H1 (cell line): ENCODE measurements around the gene NDUFA8. TPM values are rescaled to one million over a fixed set of nuclear protein-coding genes. Genes with fewer than 3 reads are reported as not detected.

Experiments used
- CTCF ChIA-PET: fragments of 300-600 bp; sonication (Branson Sonifier 250); formaldehyde crosslinking; loops from one replicate; lab custom pipeline; 2021; ENCODE audit not compliant: partially characterized antibody; lab: Charles Lee
- POLR2A ChIA-PET: fragments of 300-600 bp; sonication (Branson Sonifier 250); formaldehyde crosslinking; loops from one replicate; lab custom pipeline; 2021; ENCODE audit warnings: inconsistent platforms; ENCODE audit not compliant: partially characterized antibody; lab: Charles Lee
- DNase-seq, 2 experiments: peaks; one replicate each; pipeline versions ENCODE4 v3.0.0 to v3.0.0-alpha.2; 2010 to 2022; ENCODE audit warnings: low spot score in 2 of 2, low read depth in 1 of 2, mixed read lengths in 1 of 2
- FAIRE-seq: peaks from 2 replicates; lab custom pipeline; 2011; peaks lifted over from hg19 to GRCh38; lab: Jason Lieb, UNC
- H2AFZ ChIP-seq: 2 replicates; pipeline ENCODE4 v1.8.1; 2012; ENCODE audit warnings: low read length, inconsistent platforms
- H2AK5ac ChIP-seq: 2 replicates; pipeline ENCODE4 v1.6.1; 2013; ENCODE audit warnings: low read depth, low read length
- H2BK120ac ChIP-seq: replicated peaks from 2 replicates; pipeline ENCODE3; 2013; ENCODE audit warnings: low read depth, low read length, inconsistent platforms
- H2BK12ac ChIP-seq: 2 replicates; pipeline ENCODE4 v1.6.1; 2013; ENCODE audit warnings: low read depth, low read length
- H2BK15ac ChIP-seq: 2 replicates; pipeline ENCODE4 v1.6.1; 2013; ENCODE audit warnings: low read length
- H2BK20ac ChIP-seq: 2 replicates; pipeline ENCODE4 v1.6.1; 2013; ENCODE audit warnings: low read length
- H2BK5ac ChIP-seq: 2 replicates; pipeline ENCODE4 v1.6.1; 2013; ENCODE audit warnings: low read depth, low read length
- H3K14ac ChIP-seq: 2 replicates; pipeline ENCODE4 v1.6.1; 2013; ENCODE audit warnings: inconsistent platforms; ENCODE audit not compliant: insufficient read length
- H3K18ac ChIP-seq: 2 replicates; pipeline ENCODE4 v1.6.1; 2013; ENCODE audit warnings: low read length; ENCODE audit errors: extremely low read depth
- H3K23ac ChIP-seq: 2 replicates; pipeline ENCODE4 v1.6.1; 2013; ENCODE audit warnings: inconsistent platforms; ENCODE audit not compliant: insufficient read length
- H3K23me2 ChIP-seq: 2 replicates; pipeline ENCODE4 v1.6.1; 2013; ENCODE audit warnings: low read depth, low read length
- H3K27ac ChIP-seq: 2 replicates; pipeline ENCODE4 v1.6.1; 2011; ENCODE audit warnings: low read depth, low read length, inconsistent platforms
- H3K27me3 ChIP-seq, 4 experiments: replicated peaks in 1 of 4; 1 replicate in 1 of 4; 2 replicates in 3 of 4; pipeline versions ENCODE4 v1.6.1 to v1.8.1; 2011 to 2013; ENCODE audit warnings: low read length in 3 of 4, mild to moderate bottlenecking in 3 of 4, inconsistent platforms in 2 of 4, mixed read lengths in 2 of 4, moderate library complexity in 1 of 4; ENCODE audit not compliant: control insufficient read depth in 3 of 4, insufficient read depth in 3 of 4; ENCODE audit errors: extremely low read depth in 1 of 4
- H3K36me3 ChIP-seq, 4 experiments: 2 replicates each; pipeline versions ENCODE4 v1.6.1 to v1.8.1; 2011 to 2013; ENCODE audit warnings: mild to moderate bottlenecking in 4 of 4, low read length in 3 of 4, moderate library complexity in 2 of 4, control low read depth in 1 of 4, inconsistent platforms in 1 of 4; ENCODE audit not compliant: insufficient read depth in 4 of 4, control insufficient read depth in 2 of 4
- H3K4ac ChIP-seq: replicated peaks from 2 replicates; pipeline ENCODE3; 2013; ENCODE audit warnings: low read length, low read depth, mixed read lengths, inconsistent platforms; ENCODE audit not compliant: insufficient read length
- H3K4me1 ChIP-seq, 4 experiments: replicated peaks in 1 of 4; 1 replicate in 1 of 4; 2 replicates in 3 of 4; pipeline versions ENCODE4 v1.6.1 to v1.8.1; 2011 to 2013; ENCODE audit warnings: low read length in 3 of 4, inconsistent platforms in 2 of 4, mixed read lengths in 1 of 4; ENCODE audit not compliant: insufficient read depth in 4 of 4, control insufficient read depth in 3 of 4
- H3K4me2 ChIP-seq, 2 experiments: 2 replicates each; pipeline versions ENCODE4 v1.6.1 to v1.8.1; 2011 to 2013; ENCODE audit warnings: low read depth in 2 of 2, low read length in 2 of 2, control low read depth in 1 of 2, inconsistent platforms in 1 of 2, mild to moderate bottlenecking in 1 of 2; ENCODE audit not compliant: insufficient read depth in 1 of 2
- H3K4me3 ChIP-seq, 4 experiments: fragments of 200-600, 300-600 bp in 1 of 4; sonication (generic), shearing (Covaris generic), sonication (Bioruptor Twin) in 1 of 4; 2 replicates each; pipeline versions ENCODE4 v1.5.1 to v1.8.1; 2011 to 2016; ENCODE audit warnings: low read length in 4 of 4, low read depth in 3 of 4, control low read depth in 2 of 4, inconsistent platforms in 2 of 4, mild to moderate bottlenecking in 2 of 4, mixed read lengths in 1 of 4, moderate library complexity in 1 of 4; ENCODE audit not compliant: insufficient read depth in 2 of 4; ENCODE audit errors: extremely low read depth in 1 of 4
- H3K56ac ChIP-seq: replicated peaks from 2 replicates; pipeline ENCODE3; 2013; ENCODE audit warnings: low read depth, mild to moderate bottlenecking, mixed read lengths, low read length, inconsistent platforms; ENCODE audit not compliant: insufficient read length
- H3K79me1 ChIP-seq: 2 replicates; pipeline ENCODE4 v1.6.1; 2013; ENCODE audit warnings: low read depth, low read length, control low read depth
- H3K79me2 ChIP-seq, 2 experiments: 2 replicates each; pipeline versions ENCODE4 v1.6.1 to v1.8.1; 2012 to 2013; ENCODE audit warnings: low read length in 2 of 2, mild to moderate bottlenecking in 2 of 2, inconsistent platforms in 1 of 2; ENCODE audit not compliant: insufficient read depth in 2 of 2, control insufficient read depth in 1 of 2
- H3K9ac ChIP-seq, 4 experiments: replicated peaks in 1 of 4; 1 replicate in 1 of 4; 2 replicates in 3 of 4; pipeline versions ENCODE4 v1.6.1 to v1.8.1; 2011 to 2013; ENCODE audit warnings: low read depth in 3 of 4, low read length in 3 of 4, control low read depth in 2 of 4, mild to moderate bottlenecking in 2 of 4, moderate library complexity in 2 of 4, inconsistent platforms in 1 of 4; ENCODE audit errors: extremely low read depth in 1 of 4
- H3K9me3 ChIP-seq, 2 experiments: 2 replicates each; pipeline versions ENCODE4 v1.6.1 to v1.8.1; 2012 to 2013; ENCODE audit warnings: mild to moderate bottlenecking in 2 of 2, moderate library complexity in 2 of 2, control low read depth in 1 of 2, inconsistent platforms in 1 of 2, low read depth in 1 of 2, low read length in 1 of 2, mixed read lengths in 1 of 2; ENCODE audit not compliant: insufficient read depth in 2 of 2
- H4K20me1 ChIP-seq, 2 experiments: replicated peaks in 1 of 2; 2 replicates each; pipeline versions ENCODE3 to v1.8.1; 2011 to 2013; ENCODE audit warnings: inconsistent platforms in 2 of 2, low read length in 2 of 2, mild to moderate bottlenecking in 1 of 2; ENCODE audit not compliant: insufficient read depth in 2 of 2, control insufficient read depth in 1 of 2
- H4K5ac ChIP-seq: 2 replicates; pipeline ENCODE4 v1.6.1; 2013; ENCODE audit warnings: low read length, low read depth, mixed read lengths, inconsistent platforms; ENCODE audit not compliant: insufficient read length
- H4K8ac ChIP-seq: 2 replicates; pipeline ENCODE4 v1.8.0; 2013; ENCODE audit warnings: mild to moderate bottlenecking, moderate library complexity, low read length, inconsistent platforms; ENCODE audit not compliant: insufficient read depth; ENCODE audit errors: extremely low read depth
- H4K91ac ChIP-seq: replicated peaks from 2 replicates; pipeline ENCODE3; 2013; ENCODE audit warnings: low read length, mixed read lengths, inconsistent platforms; ENCODE audit not compliant: insufficient read length
- ASH2L ChIP-seq: fragments of 200-600, 300-600 bp; sonication (generic); IDR thresholded peaks from one replicate; pipeline ENCODE4 v1.7.1; 2017; ENCODE audit warnings: low read length
- GABPA ChIP-seq: IDR thresholded peaks from 2 replicates; pipeline ENCODE4 v1.6.1; 2011; ENCODE audit warnings: mild to moderate bottlenecking, low read length, moderate library complexity, borderline replicate concordance; ENCODE audit not compliant: insufficient read depth
- GTF2F1 ChIP-seq: IDR thresholded peaks from 2 replicates; pipeline ENCODE4 v1.6.1; 2012; ENCODE audit warnings: low read depth, low read length, improper control_type of control experiment, borderline replicate concordance
- HDAC6 ChIP-seq: IDR thresholded peaks from one replicate; pipeline ENCODE4 v1.7.1; 2012; ENCODE audit warnings: low read depth, mild to moderate bottlenecking, inconsistent platforms, low read length, moderate library complexity
- POLR2AphosphoS5 ChIP-seq: IDR thresholded peaks from 2 replicates; pipeline ENCODE4 v1.6.1; 2011; ENCODE audit warnings: low read depth, low read length
- POU5F1 ChIP-seq: IDR thresholded peaks from 2 replicates; pipeline ENCODE4 v1.6.1; 2011; ENCODE audit warnings: low read depth, mild to moderate bottlenecking, low read length, moderate library complexity
- RAD21 ChIP-seq, 2 experiments: IDR thresholded peaks in 1 of 2; conservative IDR thresholded peaks in 1 of 2; 2 replicates each; pipeline ENCODE4 v1.6.1; 2011; ENCODE audit warnings: low read depth in 2 of 2, low read length in 2 of 2, improper control_type of control experiment in 1 of 2, inconsistent platforms in 1 of 2, mild to moderate bottlenecking in 1 of 2, moderate library complexity in 1 of 2
- RBBP5 ChIP-seq: IDR thresholded peaks from 2 replicates; pipeline ENCODE4 v1.7.1; 2012; ENCODE audit warnings: low read depth, mild to moderate bottlenecking, inconsistent platforms, low read length, moderate library complexity, borderline replicate concordance
- RNF2 ChIP-seq: fragments of 200-900, 300-1000 bp; sonication (generic); IDR thresholded peaks from 2 replicates; pipeline ENCODE4 v1.7.1; 2016; ENCODE audit warnings: borderline replicate concordance, low read depth, mild to moderate bottlenecking, antibody characterized with exemption, low read length; ENCODE audit not compliant: poor library complexity, severe bottlenecking; ENCODE audit errors: missing control alignments
- RXRA ChIP-seq: IDR thresholded peaks from 2 replicates; pipeline ENCODE4 v1.6.1; 2011; ENCODE audit warnings: low read depth, mild to moderate bottlenecking, low read length, moderate library complexity; ENCODE audit not compliant: insufficient read depth
- SIRT6 ChIP-seq: IDR thresholded peaks from one replicate; pipeline ENCODE4 v1.7.1; 2012; ENCODE audit warnings: low read length, inconsistent platforms
- SP1 ChIP-seq: IDR thresholded peaks from 2 replicates; pipeline ENCODE4 v1.6.1; 2011; ENCODE audit warnings: low read depth, low read length
- TAF7 ChIP-seq: optimal IDR thresholded peaks from 2 replicates; pipeline ENCODE3; 2011; ENCODE audit warnings: low read depth, mild to moderate bottlenecking, inconsistent platforms, low read length, moderate library complexity, borderline replicate concordance
- TEAD4 ChIP-seq: IDR thresholded peaks from 2 replicates; pipeline ENCODE4 v1.6.1; 2012; ENCODE audit warnings: low read depth, low read length, inconsistent platforms, mixed read lengths
- WGBS, 2 experiments: shearing (Covaris generic) in 1 of 2; methylation state at CpG; one replicate each; pipeline versions ENCODE4 v1.1.6 to v1.1.7; 2013 to 2015; ENCODE audit warnings: low lambda C conversion rate in 2 of 2, mixed read lengths in 2 of 2, inconsistent platforms in 1 of 2, low coverage in 1 of 2, missing lambda C conversion rate in 1 of 2; ENCODE audit not compliant: insufficient replicate concordance in 2 of 2, insufficient coverage in 1 of 2, insufficient read length in 1 of 2; ENCODE audit errors: extremely low coverage in 1 of 2, missing lambda C conversion rate in 1 of 2; 5-methylcytosine and 5-hydroxymethylcytosine counted together
- polyA plus RNA-seq, 7 experiments: library from polyadenylated mRNA; depleted of rRNA in 3 of 7; stranded (reverse) in 5 of 7; unstranded in 2 of 7; fragments of >200 nt in 5 of 7; fragments of 200-250 nt in 2 of 7; gene quantifications; 1 replicate in 5 of 7; 2 replicates in 1 of 7; 4 replicates in 1 of 7; pipeline versions ENCODE4 v1.2.1 to v1.2.3, GENCODE V29; 2011 to 2013; ENCODE audit warnings: missing spikeins in 2 of 7, mixed read lengths in 2 of 7
- total RNA-seq: library from RNA; stranded (reverse); fragmentation: NEBNext Ultra II Directional; extraction: Animal tissue kit (Norgen Biotek cat#: 25700); gene quantifications from 2 replicates; pipeline ENCODE4 v1.2.1, GENCODE V29; 2021

The NDUFA8 gene
- total and polyA plus RNA-seq, 2 of the 8 experiments (the other 6 are each of a cell fraction or from before 2014, with no cell fraction given): 61.0 to 73.8 TPM

- no peak overlapping the region for H3K9ac ChIP-seq
- H4K8ac ChIP-seq: no peak overlapping the region
- DNase-seq (no peak), FAIRE-seq (no peak)
- H4K91ac ChIP-seq: no peak overlapping the region
- H2AFZ ChIP-seq: no peak overlapping the region
- H3K4me3 ChIP-seq: no peak overlapping the region
- H3K79me2 ChIP-seq: no peaks in the 10 kb centered on the region
- H2AK5ac ChIP-seq: no peak overlapping the region
- no peak overlapping the region for H3K4ac ChIP-seq
- H3K23me2 ChIP-seq: no peaks in the 10 kb centered on the region
- no peaks in the 10 kb centered on the region; a peak in 1 of 7 replicates for H3K27me3 ChIP-seq
- no peaks in the 10 kb centered on the region for H3K9me3 ChIP-seq
- no peak overlapping the region for H3K14ac ChIP-seq
- no peaks in the 10 kb centered on the region for H4K20me1 ChIP-seq
- no peak overlapping the region for H3K27ac ChIP-seq
- WGBS, 2 experiments: 87% methylated on average over 6 of the region's 6 CpGs; no CpG with 5 or more reads in 1 of the 2 experiments
- ChIA-PET CTCF (interaction anchor here (1.1 to 2.7 kb wide), 7 partner anchors 9 to 162 kb away, joined by 3 to 12 read pairs (median 4); no protein-coding TSS in a partner anchor), POLR2A (no interaction called here)
- H3K36me3 ChIP-seq: no peaks in the 10 kb centered on the region
- no peak overlapping the region for H3K56ac ChIP-seq
- 0 out of 2 replicates have a peak overlapping the region, but pooled peaks have one; percentile 72 for H2BK15ac ChIP-seq
- no peak overlapping the region for H2BK12ac ChIP-seq
- H2BK120ac ChIP-seq: no peak overlapping the region
- H4K5ac ChIP-seq: no peak overlapping the region
- H3K18ac ChIP-seq: no peak overlapping the region
- H2BK20ac ChIP-seq: no peak overlapping the region
- H3K4me2 ChIP-seq: no peak overlapping the region
- no peaks in the 10 kb centered on the region for H3K79me1 ChIP-seq
- H3K4me1 ChIP-seq: peaks cover 0 to 3% (median 1%) of the 10 kb centered on the region in 4 experiments; a peak in 2 of 7 replicates
- no peak overlapping the region for H3K23ac ChIP-seq
- H2BK5ac ChIP-seq: no peak overlapping the region
- TF ChIP-seq GABPA: no peak
- no peak for TF ChIP-seq TAF7
- TF ChIP-seq RXRA: no peak
- no peak for TF ChIP-seq RNF2
- no peak for TF ChIP-seq RBBP5
- TF ChIP-seq SIRT6: no peak
- no peak for TF ChIP-seq HDAC6
- TF ChIP-seq SP1: no peak
- no peak for TF ChIP-seq ASH2L
- no peak for TF ChIP-seq RAD21 (IDR thresholded peaks at IDR 0.05 in 1 of 2, conservative IDR thresholded peaks at IDR 0.05 in 1 of 2; ENCODE audit: low read depth in 2 of 2, low read length in 2 of 2)
- no peak for TF ChIP-seq POLR2AphosphoS5
- TF ChIP-seq POU5F1: no peak
- no peak for TF ChIP-seq GTF2F1
- no peak for TF ChIP-seq TEAD4
Observed at GRCh38 chr9:122188369-122188768, 28.8 kb upstream of the NDUFA8 start.
